Measurements from ENCODE around the gene OST4.

Gene OST4

DNA sequence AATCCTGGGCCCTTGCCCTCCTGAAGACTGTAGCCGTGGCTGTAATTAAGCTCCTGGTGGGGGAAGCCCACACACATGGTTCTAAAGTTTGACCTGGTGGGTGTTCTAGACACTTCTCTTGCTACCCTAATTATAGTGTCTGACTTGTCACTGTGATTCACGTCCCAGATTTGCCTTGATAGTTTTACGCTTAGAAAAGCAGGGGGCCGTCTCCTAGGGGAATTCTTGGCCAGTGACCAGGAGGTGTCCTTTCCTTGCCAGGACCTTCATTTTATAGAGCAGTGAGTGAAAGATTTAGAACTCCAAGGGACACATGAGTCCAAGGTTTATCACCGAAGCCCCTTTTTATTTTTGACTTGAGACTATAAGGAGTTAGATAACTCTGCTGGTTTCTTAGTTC is 29.7 kb downstream of the OST4 start:
- TF ChIP-seq CREB1 (IDR thresholded peaks at IDR 0.05; ENCODE audit: low read depth): no peak
- no peak for TF ChIP-seq NFIC (IDR thresholded peaks at IDR 0.05)
- TF ChIP-seq TEAD4 (IDR thresholded peaks at IDR 0.05): no peak
- TF ChIP-seq, protein P1, sequence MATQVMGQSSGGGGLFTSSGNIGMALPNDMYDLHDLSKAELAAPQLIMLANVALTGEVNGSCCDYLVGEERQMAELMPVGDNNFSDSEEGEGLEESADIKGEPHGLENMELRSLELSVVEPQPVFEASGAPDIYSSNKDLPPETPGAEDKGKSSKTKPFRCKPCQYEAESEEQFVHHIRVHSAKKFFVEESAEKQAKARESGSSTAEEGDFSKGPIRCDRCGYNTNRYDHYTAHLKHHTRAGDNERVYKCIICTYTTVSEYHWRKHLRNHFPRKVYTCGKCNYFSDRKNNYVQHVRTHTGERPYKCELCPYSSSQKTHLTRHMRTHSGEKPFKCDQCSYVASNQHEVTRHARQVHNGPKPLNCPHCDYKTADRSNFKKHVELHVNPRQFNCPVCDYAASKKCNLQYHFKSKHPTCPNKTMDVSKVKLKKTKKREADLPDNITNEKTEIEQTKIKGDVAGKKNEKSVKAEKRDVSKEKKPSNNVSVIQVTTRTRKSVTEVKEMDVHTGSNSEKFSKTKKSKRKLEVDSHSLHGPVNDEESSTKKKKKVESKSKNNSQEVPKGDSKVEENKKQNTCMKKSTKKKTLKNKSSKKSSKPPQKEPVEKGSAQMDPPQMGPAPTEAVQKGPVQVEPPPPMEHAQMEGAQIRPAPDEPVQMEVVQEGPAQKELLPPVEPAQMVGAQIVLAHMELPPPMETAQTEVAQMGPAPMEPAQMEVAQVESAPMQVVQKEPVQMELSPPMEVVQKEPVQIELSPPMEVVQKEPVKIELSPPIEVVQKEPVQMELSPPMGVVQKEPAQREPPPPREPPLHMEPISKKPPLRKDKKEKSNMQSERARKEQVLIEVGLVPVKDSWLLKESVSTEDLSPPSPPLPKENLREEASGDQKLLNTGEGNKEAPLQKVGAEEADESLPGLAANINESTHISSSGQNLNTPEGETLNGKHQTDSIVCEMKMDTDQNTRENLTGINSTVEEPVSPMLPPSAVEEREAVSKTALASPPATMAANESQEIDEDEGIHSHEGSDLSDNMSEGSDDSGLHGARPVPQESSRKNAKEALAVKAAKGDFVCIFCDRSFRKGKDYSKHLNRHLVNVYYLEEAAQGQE (IDR thresholded peaks at IDR 0.05; ENCODE audit: low read depth): no peak
- TF ChIP-seq TCF12 (IDR thresholded peaks at IDR 0.05; ENCODE audit: low read depth): no peak
- TF ChIP-seq RAD21 (IDR thresholded peaks at IDR 0.05; ENCODE audit: low read depth): no peak
- TF ChIP-seq, protein P2, sequence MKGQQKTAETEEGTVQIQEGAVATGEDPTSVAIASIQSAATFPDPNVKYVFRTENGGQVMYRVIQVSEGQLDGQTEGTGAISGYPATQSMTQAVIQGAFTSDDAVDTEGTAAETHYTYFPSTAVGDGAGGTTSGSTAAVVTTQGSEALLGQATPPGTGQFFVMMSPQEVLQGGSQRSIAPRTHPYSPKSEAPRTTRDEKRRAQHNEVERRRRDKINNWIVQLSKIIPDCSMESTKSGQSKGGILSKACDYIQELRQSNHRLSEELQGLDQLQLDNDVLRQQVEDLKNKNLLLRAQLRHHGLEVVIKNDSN (IDR thresholded peaks at IDR 0.05): no peak
- no peak for TF ChIP-seq CEBPB (IDR thresholded peaks at IDR 0.05)
- no peak for TF ChIP-seq EGR1 (IDR thresholded peaks at IDR 0.05)
- TF ChIP-seq EP300 (IDR thresholded peaks at IDR 0.05; ENCODE audit: borderline replicate concordance): no peak
- no peak for TF ChIP-seq YY1 (IDR thresholded peaks at IDR 0.05; ENCODE audit: low read depth)
- no peak for TF ChIP-seq TAF1 (IDR thresholded peaks at IDR 0.05; ENCODE audit: low read depth)
- TF ChIP-seq, protein P3, sequence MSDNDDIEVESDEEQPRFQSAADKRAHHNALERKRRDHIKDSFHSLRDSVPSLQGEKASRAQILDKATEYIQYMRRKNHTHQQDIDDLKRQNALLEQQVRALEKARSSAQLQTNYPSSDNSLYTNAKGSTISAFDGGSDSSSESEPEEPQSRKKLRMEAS (IDR thresholded peaks at IDR 0.05): no peak
- TF ChIP-seq ZBTB7A (IDR thresholded peaks at IDR 0.05; ENCODE audit: low read depth): no peak
- no peak for TF ChIP-seq FOXM1 (IDR thresholded peaks at IDR 0.05; ENCODE audit: borderline replicate concordance, low read depth)

DNA sequence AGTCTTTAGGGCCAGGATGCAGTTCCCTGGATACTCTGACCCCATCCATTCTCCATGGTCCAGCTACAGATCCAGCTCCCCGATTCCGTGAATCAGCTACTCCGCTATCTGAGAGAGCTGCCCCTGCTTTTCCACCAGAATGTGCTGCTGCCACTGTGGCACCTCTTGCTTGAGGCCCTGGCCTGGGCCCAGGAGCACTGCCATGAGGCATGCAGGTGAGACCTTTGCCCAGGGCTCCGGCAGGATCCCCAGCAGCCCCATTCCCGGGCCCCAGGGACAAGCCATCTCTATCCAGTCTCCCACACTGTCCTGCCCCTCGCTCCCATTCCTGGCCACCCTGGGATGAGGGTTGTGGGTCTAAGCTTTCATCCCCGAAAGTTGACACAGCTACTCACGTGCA is 31.2 kb downstream of the OST4 start:
- TF ChIP-seq TEAD4 (IDR thresholded peaks at IDR 0.05): no peak
- no peak for TF ChIP-seq CEBPB (IDR thresholded peaks at IDR 0.05)
- no peak for TF ChIP-seq ZBTB7A (IDR thresholded peaks at IDR 0.05; ENCODE audit: low read depth)
- TF ChIP-seq TAF1 (IDR thresholded peaks at IDR 0.05; ENCODE audit: low read depth): no peak
- no peak for TF ChIP-seq FOXM1 (IDR thresholded peaks at IDR 0.05; ENCODE audit: borderline replicate concordance, low read depth)
- no peak for TF ChIP-seq YY1 (IDR thresholded peaks at IDR 0.05; ENCODE audit: low read depth)
- TF ChIP-seq CREB1 (IDR thresholded peaks at IDR 0.05; ENCODE audit: low read depth): no peak
- no peak for TF ChIP-seq TCF12 (IDR thresholded peaks at IDR 0.05; ENCODE audit: low read depth)
- TF ChIP-seq, protein P2 (IDR thresholded peaks at IDR 0.05): no peak

DNA sequence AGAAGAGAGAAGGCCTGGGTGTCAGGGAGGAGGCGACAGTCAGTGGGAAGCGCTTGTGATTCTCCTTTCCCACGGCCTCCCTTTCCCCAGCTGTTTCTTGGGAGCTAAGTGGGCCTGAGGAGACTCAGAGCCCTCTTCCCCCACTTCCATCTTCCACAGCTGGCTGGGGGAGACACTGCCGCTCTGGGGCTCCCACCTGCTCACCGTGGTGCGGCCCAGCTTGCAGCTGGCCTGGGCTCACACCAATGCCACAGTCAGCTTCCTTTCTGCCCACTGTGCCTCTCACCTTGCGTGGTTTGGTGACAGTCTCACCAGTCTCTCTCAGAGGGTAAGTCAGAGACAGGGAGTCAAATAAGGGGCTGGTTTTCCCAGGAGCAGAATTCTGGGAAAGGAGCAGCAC is 31.6 kb downstream of the OST4 start:
- TF ChIP-seq YY1 (IDR thresholded peaks at IDR 0.05; ENCODE audit: low read depth): no peak

DNA sequence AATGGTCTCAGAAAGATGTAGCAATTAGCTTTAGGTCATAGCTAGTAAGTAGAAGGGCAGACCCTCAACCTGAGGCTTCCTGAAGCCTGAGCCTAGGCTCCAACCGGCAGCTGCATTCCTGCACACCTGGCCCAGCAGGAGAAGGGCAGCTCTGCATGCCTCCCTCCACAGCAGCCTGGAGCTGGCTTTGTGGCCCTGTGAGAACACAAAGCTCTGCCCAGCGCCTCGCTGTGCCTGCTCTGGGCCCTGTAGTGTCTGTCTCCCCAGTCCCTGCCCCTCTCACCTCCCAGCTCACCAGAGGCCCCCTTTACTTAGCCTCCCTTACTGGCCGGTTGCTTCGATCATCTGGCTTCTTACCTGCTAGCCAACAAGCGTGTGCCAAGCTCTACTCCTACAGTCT is 32.0 kb downstream of the OST4 start:
- TF ChIP-seq, protein P3 (IDR thresholded peaks at IDR 0.05): no peak

DNA sequence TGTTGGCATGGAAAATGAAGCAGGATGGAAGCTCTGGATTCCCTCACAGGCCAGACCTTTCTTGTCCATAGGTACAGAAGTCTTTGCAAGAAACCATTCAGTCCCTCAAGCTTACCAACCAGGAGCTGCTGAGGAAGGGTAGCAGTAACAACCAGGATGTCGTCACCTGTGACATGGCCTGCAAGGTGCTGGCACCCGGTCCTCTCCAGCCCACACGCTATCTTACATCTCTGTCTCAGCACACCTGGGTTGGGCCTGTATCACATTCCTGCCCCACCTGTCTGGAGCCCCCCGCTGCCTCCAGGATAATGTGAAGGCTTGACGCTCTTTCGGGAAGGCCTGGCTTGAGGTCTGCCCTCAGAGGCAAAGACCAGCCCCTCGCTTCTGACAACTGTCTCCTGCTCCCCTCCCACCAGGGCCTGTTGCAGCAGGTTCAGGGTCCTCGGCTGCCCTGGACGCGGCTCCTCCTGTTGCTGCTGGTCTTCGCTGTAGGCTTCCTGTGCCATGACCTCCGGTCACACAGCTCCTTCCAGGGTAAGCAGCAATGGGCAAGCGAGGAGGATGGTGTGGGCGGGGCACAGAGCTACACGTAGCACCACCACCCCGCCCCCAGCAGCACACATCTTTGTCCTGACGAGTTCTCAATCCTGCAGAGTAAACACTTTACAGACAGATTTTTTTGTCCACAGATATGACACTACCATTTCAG is 32.7 kb downstream of the OST4 start:
- TF ChIP-seq, protein P2 (IDR thresholded peaks at IDR 0.05): no peak
- TF ChIP-seq, protein P3 (IDR thresholded peaks at IDR 0.05): no peak
- TF ChIP-seq CREB1 (IDR thresholded peaks at IDR 0.05; ENCODE audit: low read depth) (no peak), NFIC (IDR thresholded peaks at IDR 0.05) (no peak), RAD21 (IDR thresholded peaks at IDR 0.05; ENCODE audit: low read depth) (no peak), CEBPB (IDR thresholded peaks at IDR 0.05) (no peak), YY1 (IDR thresholded peaks at IDR 0.05; ENCODE audit: low read depth) (no peak), EGR1 (IDR thresholded peaks at IDR 0.05) (no peak), TEAD4 (IDR thresholded peaks at IDR 0.05) (no peak), TCF12 (IDR thresholded peaks at IDR 0.05; ENCODE audit: low read depth) (no peak), FOXM1 (IDR thresholded peaks at IDR 0.05; ENCODE audit: borderline replicate concordance, low read depth) (no peak), TAF1 (IDR thresholded peaks at IDR 0.05; ENCODE audit: low read depth) (no peak), EP300 (IDR thresholded peaks at IDR 0.05; ENCODE audit: borderline replicate concordance) (no peak), ZBTB7A (IDR thresholded peaks at IDR 0.05; ENCODE audit: low read depth) (no peak)
- TF ChIP-seq, protein P1 (IDR thresholded peaks at IDR 0.05; ENCODE audit: low read depth): no peak
